GM18870 (cell line): ENCODE measurements around the gene FUT6.
"Not testable (repeated sequence)": the region's sequence is repeated elsewhere in the genome, so short reads cannot be mapped to it uniquely, and the experiment has no call there.

Source experiments
- ATAC-seq: cut with Tn5 transposase; IDR thresholded peaks from one replicate; pipeline ENCODE4 v1.9.1; 2021; ENCODE audit warnings: moderate library complexity; ENCODE audit not compliant: unreplicated experiment

The FUT6 gene

GRCh38 chr19:5788422-5788821, 51.1 kb downstream of the FUT6 start:
- ATAC-seq = no peak

- no peak for ATAC-seq
Observed at GRCh38 chr19:5787409-5788182, 51.9 kb downstream of the FUT6 start.

DNA sequence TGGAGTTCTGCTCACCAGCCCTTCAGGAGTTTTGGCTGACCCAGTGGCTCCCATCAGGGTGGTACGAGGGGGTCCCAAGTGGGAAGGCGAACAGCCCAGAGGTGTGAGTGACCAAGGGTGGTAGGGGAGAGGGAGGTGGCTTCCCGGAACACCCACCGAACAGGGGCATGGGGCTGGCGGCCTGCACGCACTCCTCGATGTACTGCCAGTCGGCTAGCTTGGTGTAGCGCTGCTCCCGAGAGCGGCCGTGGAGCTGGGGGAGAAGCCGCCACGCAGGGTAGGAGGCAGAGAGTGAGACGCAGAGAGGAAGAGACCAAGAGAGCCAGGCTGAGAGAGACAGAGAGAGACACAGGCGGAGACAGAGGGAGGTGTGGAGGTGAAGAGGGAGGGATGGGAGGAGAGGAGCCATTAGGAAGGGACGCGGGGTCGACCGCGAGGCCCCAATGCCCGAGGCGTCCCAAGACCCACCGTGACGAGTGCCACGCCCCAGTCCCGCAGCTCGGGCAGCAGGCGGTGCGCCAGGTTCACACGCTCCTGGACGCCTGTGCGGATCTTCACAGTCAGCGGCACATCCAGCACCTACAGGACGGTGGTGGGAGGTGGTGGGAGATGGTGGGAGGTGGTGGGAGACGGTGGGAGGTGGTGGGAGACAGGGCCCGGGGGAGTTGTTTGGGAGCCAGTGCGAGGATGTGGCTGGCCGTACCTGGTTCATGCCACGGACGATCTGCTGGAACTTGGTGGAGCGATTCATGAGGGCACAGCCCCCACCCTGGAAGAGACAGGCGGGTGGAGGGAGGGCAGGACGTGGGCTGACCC, 52.7 kb downstream of the FUT6 start:
- no peak for ATAC-seq

DNA sequence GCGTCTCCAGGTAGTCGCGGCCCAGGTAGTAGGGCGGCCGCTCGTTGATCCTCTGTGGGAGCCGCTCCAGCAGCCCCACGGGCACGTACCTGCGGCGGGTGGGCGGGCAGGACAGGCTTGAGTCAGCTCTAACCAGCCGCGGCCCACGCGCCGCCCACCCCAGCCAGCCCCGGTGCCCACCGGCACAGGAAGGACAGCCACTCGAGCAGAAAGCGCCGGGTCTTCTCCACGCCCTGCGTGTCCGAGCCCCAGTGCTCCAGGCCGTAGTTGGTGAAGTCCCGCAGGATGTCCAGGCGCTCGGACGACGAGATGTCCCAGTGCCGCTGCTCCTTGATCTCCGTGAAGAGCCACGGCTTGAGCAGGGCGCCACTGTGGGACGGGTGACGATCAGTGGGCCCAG, 54.1 kb downstream of the FUT6 start:
- no peak for ATAC-seq

DNA sequence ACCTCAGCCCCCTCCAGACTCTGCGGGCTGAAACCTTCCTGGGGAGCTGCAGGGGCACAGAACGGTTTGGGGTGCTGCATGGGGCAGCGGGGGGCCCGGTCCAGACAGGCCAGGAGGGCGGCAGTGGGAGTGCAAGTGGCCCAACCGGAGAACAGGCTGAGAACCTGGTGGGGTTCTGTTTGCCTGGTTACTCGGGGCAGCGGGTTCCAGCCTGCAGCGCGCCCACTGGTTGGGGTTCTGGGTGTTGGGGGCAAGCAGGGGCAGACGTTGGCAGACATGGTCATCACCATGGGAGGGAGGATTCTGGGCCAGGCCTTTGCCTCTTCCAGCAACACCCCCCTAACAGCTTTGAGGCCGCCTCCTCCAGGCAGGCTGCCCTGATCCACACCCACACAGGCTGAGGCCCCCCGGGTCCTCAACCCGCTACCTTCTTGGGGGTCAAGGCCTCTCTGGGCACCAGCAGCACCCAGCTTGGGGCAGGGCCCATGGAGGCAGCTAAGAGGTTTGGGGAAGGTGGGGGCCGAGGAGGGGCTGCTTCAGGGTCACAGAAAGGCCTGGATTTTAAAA, 54.8 kb downstream of the FUT6 start, which contains the start of gene PRR22:
Gene PRR22, minus strand, starts transcription at position 166 of the 567 bp plus-strand sequence. Its CDS starts 86 bp downstream, at position 80.
- ATAC-seq = no peak

- ATAC-seq = no peak
Observed at GRCh38 chr19:5782945-5783919, 56.3 kb downstream of the FUT6 start.

GRCh38 chr19:5782322-5782721, 57.2 kb downstream of the FUT6 start:
- no peak for ATAC-seq

DNA sequence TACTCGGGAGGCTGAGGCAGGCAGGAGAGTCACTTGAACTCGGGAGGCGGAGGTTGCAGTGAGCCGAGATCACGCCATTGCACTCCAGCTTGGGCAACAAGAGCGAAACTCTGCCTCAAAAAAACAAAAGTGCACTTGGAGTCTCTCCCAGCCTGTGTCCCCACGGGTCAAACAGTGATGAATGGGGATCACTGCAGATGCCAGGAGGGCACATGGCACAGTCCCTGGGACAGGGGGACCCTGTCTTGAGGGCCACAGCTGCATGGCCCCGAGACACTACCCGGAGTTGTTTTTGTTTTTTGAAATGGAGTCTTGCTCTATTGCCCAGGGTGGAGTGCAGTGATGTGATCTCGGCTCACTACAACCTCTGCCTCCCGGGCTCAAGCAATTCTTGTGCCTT, 58.6 kb downstream of the FUT6 start:
- ATAC-seq = not testable (repeated sequence)
